ENCODE data around the gene RGL1. TPM values are rescaled to one million over a fixed set of nuclear protein-coding genes. Genes with fewer than 3 reads are reported as not detected.

RGL1 gene
- total and polyA plus RNA-seq, 9 of the 15 experiments (the other 6 are each of a cell fraction or from before 2014, with no cell fraction given): under 0.01 to 0.07 (median 0.04) TPM

DNA sequence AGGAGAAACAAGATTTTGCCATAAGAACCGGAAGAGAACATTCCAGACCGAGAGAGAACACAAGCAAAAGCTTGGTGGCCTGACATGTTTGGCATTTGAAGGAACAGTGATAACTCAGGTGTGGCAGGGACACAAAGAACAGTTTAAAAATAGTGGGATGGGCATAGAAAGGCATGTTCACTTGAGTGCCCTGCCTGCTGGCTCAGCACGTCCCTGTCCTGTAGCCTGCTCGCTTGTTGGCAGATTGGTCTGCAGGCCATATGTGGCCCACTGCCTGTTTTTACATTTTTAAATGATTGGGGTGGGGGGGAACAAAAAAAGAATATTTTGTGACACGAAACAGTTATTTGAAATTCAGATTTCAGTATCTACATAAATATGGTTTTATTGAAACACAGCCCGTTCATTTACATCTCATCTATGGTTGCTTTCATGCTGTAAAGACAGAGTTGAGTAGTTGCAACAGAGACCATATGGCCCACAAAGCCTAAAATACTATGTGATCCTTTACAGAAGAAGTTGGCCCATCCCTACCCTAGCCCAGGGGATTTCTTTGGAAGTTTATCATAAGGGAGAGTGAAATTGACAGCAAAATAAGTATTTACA is 100.7 kb downstream of the RGL1 start:
- FAIRE-seq: no peak

DNA sequence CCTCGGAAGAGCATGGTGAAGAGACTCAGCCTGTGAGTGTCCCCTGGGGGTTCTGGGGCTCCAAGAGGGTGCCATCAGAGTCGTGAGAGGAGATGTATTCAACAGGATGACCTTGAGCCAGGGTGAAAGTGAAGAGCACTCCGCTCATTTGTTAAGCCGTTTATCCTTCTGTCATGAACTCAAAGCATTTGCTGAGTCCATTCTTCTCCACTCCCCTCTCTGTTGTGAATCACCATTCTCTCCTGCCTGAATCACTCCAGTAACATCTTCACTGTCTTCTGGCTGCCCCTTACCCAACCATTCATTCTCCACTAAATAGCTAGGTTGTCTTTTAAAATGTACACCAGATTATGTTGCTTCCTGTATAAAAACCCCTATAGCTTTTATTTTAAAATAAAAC is 102.2 kb downstream of the RGL1 start:
- Histone ChIP-seq H3K9me3 (replicated peaks; ENCODE audit: control insufficient read depth, insufficient read depth, low read depth, low read length) (no peaks in the 10 kb centered on the region), H3K36me3 (ENCODE audit: control insufficient read depth, insufficient read depth, low read length) (no peaks in the 10 kb centered on the region), H3K9me1 (ENCODE audit: control insufficient read depth, insufficient read depth, low read length) (no peaks in the 10 kb centered on the region), H4K20me1 (replicated peaks; ENCODE audit: control insufficient read depth, insufficient read depth, low read length) (no peaks in the 10 kb centered on the region), H3K79me2 (ENCODE audit: control insufficient read depth, insufficient read depth, low read length) (no peaks in the 10 kb centered on the region), H3K4me2 (ENCODE audit: insufficient read depth, low read length) (no peak overlapping the region), H3K9ac (ENCODE audit: insufficient read depth in 1 of 2, low read depth in 2 of 2, low read length in 2 of 2) (no peak overlapping the region), H3K27me3 (ENCODE audit: control insufficient read depth in 2 of 2, insufficient read depth in 2 of 2, low read length in 2 of 2) (peaks cover 2 to 8% of the 10 kb centered on the region in 2 experiments; a peak in 3 of 5 replicates), H2AFZ (ENCODE audit: low read depth, low read length) (no peak overlapping the region), H3K4me1 (replicated peaks in 1 of 2; ENCODE audit: control insufficient read depth in 2 of 2, insufficient read depth in 2 of 2, low read length in 2 of 2) (no peaks in the 10 kb centered on the region), H3K27ac (ENCODE audit: extremely low read depth, low read depth, low read length) (no peak overlapping the region), H3K4me3 (no peak overlapping the region)
- in situ Hi-C loops (cut with MboI): loop anchor here (10.0 kb wide), 1 partner anchor 252 kb away; the partner anchor contains the start of gene APOBEC4
- ATAC-seq (no peak), DNase-seq (ENCODE audit: extremely low read depth in 1 of 4, low spot score in 3 of 4) (no peak), FAIRE-seq (no peak)
- BruUV-seq (replicated peaks): no TSS peak
- intact Hi-C loops (cut with micrococcal nuclease): no loop called here
- WGBS (ENCODE audit: insufficient coverage, low coverage, missing lambda C conversion rate): 17% methylated on average over 4 of the region's 4 CpGs
- ChIA-PET CTCF (ENCODE audit: low intra/inter-chr PET ratio) (no interaction called here), POLR2A (interaction anchor here (1.2 kb wide), 1 partner anchor 12 kb away, joined by 4 read pairs; no protein-coding TSS in a partner anchor)
- TF ChIP-seq, protein P1, sequence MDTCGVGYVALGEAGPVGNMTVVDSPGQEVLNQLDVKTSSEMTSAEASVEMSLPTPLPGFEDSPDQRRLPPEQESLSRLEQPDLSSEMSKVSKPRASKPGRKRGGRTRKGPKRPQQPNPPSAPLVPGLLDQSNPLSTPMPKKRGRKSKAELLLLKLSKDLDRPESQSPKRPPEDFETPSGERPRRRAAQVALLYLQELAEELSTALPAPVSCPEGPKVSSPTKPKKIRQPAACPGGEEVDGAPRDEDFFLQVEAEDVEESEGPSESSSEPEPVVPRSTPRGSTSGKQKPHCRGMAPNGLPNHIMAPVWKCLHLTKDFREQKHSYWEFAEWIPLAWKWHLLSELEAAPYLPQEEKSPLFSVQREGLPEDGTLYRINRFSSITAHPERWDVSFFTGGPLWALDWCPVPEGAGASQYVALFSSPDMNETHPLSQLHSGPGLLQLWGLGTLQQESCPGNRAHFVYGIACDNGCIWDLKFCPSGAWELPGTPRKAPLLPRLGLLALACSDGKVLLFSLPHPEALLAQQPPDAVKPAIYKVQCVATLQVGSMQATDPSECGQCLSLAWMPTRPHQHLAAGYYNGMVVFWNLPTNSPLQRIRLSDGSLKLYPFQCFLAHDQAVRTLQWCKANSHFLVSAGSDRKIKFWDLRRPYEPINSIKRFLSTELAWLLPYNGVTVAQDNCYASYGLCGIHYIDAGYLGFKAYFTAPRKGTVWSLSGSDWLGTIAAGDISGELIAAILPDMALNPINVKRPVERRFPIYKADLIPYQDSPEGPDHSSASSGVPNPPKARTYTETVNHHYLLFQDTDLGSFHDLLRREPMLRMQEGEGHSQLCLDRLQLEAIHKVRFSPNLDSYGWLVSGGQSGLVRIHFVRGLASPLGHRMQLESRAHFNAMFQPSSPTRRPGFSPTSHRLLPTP (IDR thresholded peaks at IDR 0.05; ENCODE audit: borderline replicate concordance, extremely low read depth, insufficient read length): no peak
- TF ChIP-seq CBX5 (IDR thresholded peaks at IDR 0.05; ENCODE audit: borderline replicate concordance, low read depth): no peak
- TF ChIP-seq, protein P2, sequence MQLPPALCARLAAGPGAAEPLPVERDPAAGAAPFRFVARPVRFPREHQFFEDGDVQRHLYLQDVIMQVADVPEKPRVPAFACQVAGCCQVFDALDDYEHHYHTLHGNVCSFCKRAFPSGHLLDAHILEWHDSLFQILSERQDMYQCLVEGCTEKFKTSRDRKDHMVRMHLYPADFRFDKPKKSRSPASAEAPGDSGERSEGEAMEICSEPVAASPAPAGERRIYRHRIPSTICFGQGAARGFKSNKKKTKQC (CRISPR knock-in tag; IDR thresholded peaks at IDR 0.05): no peak

More for the DNA sequence above, 100.7 kb downstream of the RGL1 start:
- BruUV-seq (replicated peaks): no TSS peak
- no peak overlapping the region for H3K4me2 ChIP-seq (ENCODE audit: insufficient read depth, low read length)
- no peak overlapping the region for H2AFZ ChIP-seq (ENCODE audit: low read depth, low read length)
- H3K27ac ChIP-seq (ENCODE audit: extremely low read depth, low read depth, low read length): no peak overlapping the region
- intact Hi-C loops (cut with micrococcal nuclease) (no loop called here), in situ Hi-C loops (cut with MboI) (loop anchor here (10.0 kb wide), 1 partner anchor 251 kb away; the partner anchor contains the start of gene APOBEC4)
- no peaks in the 10 kb centered on the region for H3K36me3 ChIP-seq (ENCODE audit: control insufficient read depth, insufficient read depth, low read length)
- H3K9me3 ChIP-seq (replicated peaks; ENCODE audit: control insufficient read depth, insufficient read depth, low read depth, low read length): no peaks in the 10 kb centered on the region
- ChIA-PET CTCF (ENCODE audit: low intra/inter-chr PET ratio) (no interaction called here), POLR2A (interaction anchor here (0.7 kb wide), 1 partner anchor 123 kb away, joined by 3 read pairs; no protein-coding TSS in a partner anchor)
- H4K20me1 ChIP-seq (replicated peaks; ENCODE audit: control insufficient read depth, insufficient read depth, low read length): no peaks in the 10 kb centered on the region
- H3K9me1 ChIP-seq (ENCODE audit: control insufficient read depth, insufficient read depth, low read length): no peaks in the 10 kb centered on the region
- H3K4me3 ChIP-seq: no peak overlapping the region
- ATAC-seq (no peak), DNase-seq (ENCODE audit: extremely low read depth in 1 of 4, low spot score in 3 of 4) (no peak)
- TF ChIP-seq, protein P3, sequence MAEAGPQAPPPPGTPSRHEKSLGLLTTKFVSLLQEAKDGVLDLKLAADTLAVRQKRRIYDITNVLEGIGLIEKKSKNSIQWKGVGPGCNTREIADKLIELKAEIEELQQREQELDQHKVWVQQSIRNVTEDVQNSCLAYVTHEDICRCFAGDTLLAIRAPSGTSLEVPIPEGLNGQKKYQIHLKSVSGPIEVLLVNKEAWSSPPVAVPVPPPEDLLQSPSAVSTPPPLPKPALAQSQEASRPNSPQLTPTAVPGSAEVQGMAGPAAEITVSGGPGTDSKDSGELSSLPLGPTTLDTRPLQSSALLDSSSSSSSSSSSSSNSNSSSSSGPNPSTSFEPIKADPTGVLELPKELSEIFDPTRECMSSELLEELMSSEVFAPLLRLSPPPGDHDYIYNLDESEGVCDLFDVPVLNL (CRISPR knock-in tag; IDR thresholded peaks at IDR 0.05; ENCODE audit: low read depth): no peak
- no peak overlapping the region for H3K9ac ChIP-seq (ENCODE audit: insufficient read depth in 1 of 2, low read depth in 2 of 2, low read length in 2 of 2)
- peaks cover 5 to 8% of the 10 kb centered on the region in 2 experiments; a peak in 3 of 5 replicates for H3K27me3 ChIP-seq (ENCODE audit: control insufficient read depth in 2 of 2, insufficient read depth in 2 of 2, low read length in 2 of 2)
- no peaks in the 10 kb centered on the region for H3K4me1 ChIP-seq (replicated peaks in 1 of 2; ENCODE audit: control insufficient read depth in 2 of 2, insufficient read depth in 2 of 2, low read length in 2 of 2)
- no peaks in the 10 kb centered on the region for H3K79me2 ChIP-seq (ENCODE audit: control insufficient read depth, insufficient read depth, low read length)
- 10% methylated on average over 6 of the region's 6 CpGs for WGBS (ENCODE audit: insufficient coverage, low coverage, missing lambda C conversion rate)

All from K562 (cell line).